Gastroesophageal sphincter (tissue), 3 donors: ENCODE results near the gene CACNG1.

Source experiments
- CTCF ChIP-seq, 4 experiments: fragments of 200-600 bp in 2 of 4; fragments of 450-650 bp in 2 of 4; sonication (generic) in 1 of 4; IDR thresholded peaks; one replicate each; pipeline ENCODE4 v1.5.1; 2017 to 2019; ENCODE audit warnings: antibody characterized with exemption in 4 of 4, mild to moderate bottlenecking in 2 of 4, moderate library complexity in 2 of 4
- POLR2A ChIP-seq, 2 donors: fragments of 450-650 bp; IDR thresholded peaks; one replicate each; pipeline ENCODE4 v1.6.1; 2017; ENCODE audit warnings: antibody characterized with exemption in 2 of 2, mild to moderate bottlenecking in 2 of 2, moderate library complexity in 1 of 2
- POLR2AphosphoS5 ChIP-seq: sonication (generic); formaldehyde crosslinking; IDR thresholded peaks from one replicate; pipeline ENCODE4 v1.6.1; 2017; ENCODE audit warnings: antibody characterized with exemption

- TF ChIP-seq POLR2A (IDR thresholded peaks at IDR 0.05), result no peak
- TF ChIP-seq CTCF (IDR thresholded peaks at IDR 0.05), result no peak
- no peak for TF ChIP-seq POLR2AphosphoS5
Measured at GRCh38 chr17:67074781-67075180, 30.4 kb downstream of the CACNG1 start.
